Body of pancreas (tissue), 4 donors: ENCODE data around the gene STIM1. TPM values are rescaled to one million over a fixed set of nuclear protein-coding genes. Genes with fewer than 3 reads are reported as not detected.
"Not testable (repeated sequence)": the region's sequence is repeated elsewhere in the genome, so short reads cannot be mapped to it uniquely, and the experiment has no call there.

Experiments used
- ATAC-seq: fragments of 150-250 bp; one replicate; pipeline ENCODE4 v1.9.1; 2016
- DNase-seq, 4 donors: peaks; one replicate each; pipeline ENCODE4 v3.0.0-alpha.2; 2019
- H3K27ac ChIP-seq, 4 donors: fragments of 200-600 bp; sonication (generic); 1 replicate in 3 of 4; 2 replicates in 1 of 4; pipeline versions ENCODE4 v1.5.1 to v1.6.1; 2016 to 2019; ENCODE audit warnings: mild to moderate bottlenecking in 1 of 4, mixed read lengths in 1 of 4, moderate library complexity in 1 of 4
- H3K27me3 ChIP-seq, 2 donors: fragments of 200-600 bp; sonication (generic); one replicate each; pipeline ENCODE4 v1.6.0; 2016; ENCODE audit warnings: mild to moderate bottlenecking in 1 of 2
- H3K36me3 ChIP-seq, 2 donors: fragments of 200-600 bp; sonication (generic); replicated peaks in 1 of 2; 2 replicates each; pipeline ENCODE4 v1.5.1; 2016; ENCODE audit warnings: low read depth in 2 of 2; ENCODE audit not compliant: insufficient read depth in 1 of 2
- H3K4me1 ChIP-seq: fragments of 200-600 bp; sonication (generic); one replicate; pipeline ENCODE4 v1.6.0; 2016
- H3K4me3 ChIP-seq, 2 donors: fragments of 200-600 bp; sonication (generic); 1 replicate in 1 of 2; 2 replicates in 1 of 2; pipeline ENCODE4 v1.5.1; 2016 to 2019
- H3K9me3 ChIP-seq, 3 donors: fragments of 200-600 bp; sonication (generic); 1 replicate in 2 of 3; 2 replicates in 1 of 3; pipeline ENCODE4 v1.5.1; 2016
- POLR2A ChIP-seq, 3 donors: fragments of 450-650 bp; IDR thresholded peaks; one replicate each; pipeline ENCODE4 v1.6.1; 2016; ENCODE audit warnings: antibody characterized with exemption in 3 of 3, mild to moderate bottlenecking in 2 of 3
- WGBS, 2 donors: methylation state at CpG; one replicate each; pipeline ENCODE4 v1.1.5; 2017; 5-methylcytosine and 5-hydroxymethylcytosine counted together
- intact Hi-C: fragments of 100-400 bp; cut with DNase I; formaldehyde crosslinking; loops from one replicate; pipeline ENCODE4 v1.15.1; 2023
- total RNA-seq, 2 donors: library from RNA; depleted of rRNA; stranded (reverse); fragments of >200 nt; gene quantifications; one replicate each; pipeline ENCODE4 v1.1.0, GENCODE V29; 2016
- TF ChIP-seq, protein P1 (sequence below), 7 experiments: fragments of 450-650 bp in 4 of 7; fragments of 200-600 bp in 3 of 7; sonication (generic) in 3 of 7; IDR thresholded peaks; one replicate each; pipeline ENCODE4 v1.5.1; 2016 to 2019; ENCODE audit warnings: antibody characterized with exemption in 7 of 7

The STIM1 gene
- total RNA-seq, 2 donors from 2014 or later = 20.4 to 24.6 TPM

DNA sequence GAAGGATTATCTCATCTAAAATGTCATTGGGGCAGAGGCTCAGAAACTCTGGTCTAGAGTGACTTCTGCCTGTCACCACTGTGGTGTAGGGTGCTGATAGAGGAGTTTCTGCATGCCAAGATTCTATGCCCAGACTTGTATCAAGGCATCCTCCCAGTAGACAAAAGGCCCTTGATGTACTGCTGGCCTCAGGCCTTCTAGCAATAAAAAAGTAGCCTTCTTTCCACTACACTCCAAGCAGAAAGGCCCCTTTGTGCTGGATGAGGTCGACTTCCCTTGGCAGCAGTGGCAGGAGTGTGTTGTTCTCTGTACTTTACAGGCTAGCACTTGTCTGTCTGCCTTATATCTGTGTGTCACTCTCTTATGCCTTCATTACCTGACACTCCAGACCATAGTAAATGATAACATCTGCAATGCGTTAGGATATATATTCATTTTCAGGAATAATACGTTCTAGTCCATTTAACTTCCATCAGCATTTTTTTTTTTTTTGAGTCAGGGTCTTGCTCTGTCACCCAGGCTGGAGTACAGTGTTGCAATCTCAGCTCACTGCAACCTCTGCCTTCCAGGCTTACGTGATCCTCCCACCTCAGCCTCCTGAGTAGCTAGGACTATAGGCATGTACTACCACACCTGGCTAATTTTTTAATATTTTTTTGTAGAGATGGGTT is 189.6 kb downstream of the STIM1 start:
- intact Hi-C loops = no loop called here
- H3K36me3 ChIP-seq = no peaks in the 10 kb centered on the region
- H3K9me3 ChIP-seq = no peaks in the 10 kb centered on the region
- 44 to 47% methylated on average over 4 of the region's 4 CpGs for WGBS, 2 donors
- H3K27me3 ChIP-seq = no peaks in the 10 kb centered on the region
- no peak overlapping the region for H3K27ac ChIP-seq
- peaks cover 8% of the 10 kb centered on the region for H3K4me1 ChIP-seq
- no peak for TF ChIP-seq POLR2A (IDR thresholded peaks at IDR 0.05)
- TF ChIP-seq, protein P1, sequence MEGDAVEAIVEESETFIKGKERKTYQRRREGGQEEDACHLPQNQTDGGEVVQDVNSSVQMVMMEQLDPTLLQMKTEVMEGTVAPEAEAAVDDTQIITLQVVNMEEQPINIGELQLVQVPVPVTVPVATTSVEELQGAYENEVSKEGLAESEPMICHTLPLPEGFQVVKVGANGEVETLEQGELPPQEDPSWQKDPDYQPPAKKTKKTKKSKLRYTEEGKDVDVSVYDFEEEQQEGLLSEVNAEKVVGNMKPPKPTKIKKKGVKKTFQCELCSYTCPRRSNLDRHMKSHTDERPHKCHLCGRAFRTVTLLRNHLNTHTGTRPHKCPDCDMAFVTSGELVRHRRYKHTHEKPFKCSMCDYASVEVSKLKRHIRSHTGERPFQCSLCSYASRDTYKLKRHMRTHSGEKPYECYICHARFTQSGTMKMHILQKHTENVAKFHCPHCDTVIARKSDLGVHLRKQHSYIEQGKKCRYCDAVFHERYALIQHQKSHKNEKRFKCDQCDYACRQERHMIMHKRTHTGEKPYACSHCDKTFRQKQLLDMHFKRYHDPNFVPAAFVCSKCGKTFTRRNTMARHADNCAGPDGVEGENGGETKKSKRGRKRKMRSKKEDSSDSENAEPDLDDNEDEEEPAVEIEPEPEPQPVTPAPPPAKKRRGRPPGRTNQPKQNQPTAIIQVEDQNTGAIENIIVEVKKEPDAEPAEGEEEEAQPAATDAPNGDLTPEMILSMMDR (IDR thresholded peaks at IDR 0.05) = no peak
- H3K4me3 ChIP-seq = no peak overlapping the region
- ATAC-seq = no peak
- no peak for DNase-seq

DNA sequence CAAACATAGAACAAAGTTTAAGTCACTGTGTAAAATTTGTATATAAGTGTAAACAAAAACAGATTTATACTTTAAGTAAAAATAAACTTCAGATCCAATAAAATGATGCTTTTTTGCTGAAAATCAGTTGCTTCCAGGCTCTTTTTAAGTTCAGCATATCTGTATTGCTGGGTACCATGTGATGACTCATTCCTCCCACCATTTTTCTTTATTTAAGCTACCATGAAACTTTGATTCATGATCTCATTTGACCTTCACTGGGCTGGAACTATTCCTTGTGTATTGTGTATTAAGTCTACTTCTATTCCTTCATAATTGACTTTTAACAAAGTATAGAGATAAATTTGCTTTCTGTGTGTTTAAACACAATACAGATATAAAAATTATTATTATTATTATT is 192.9 kb downstream of the STIM1 start:
- Histone ChIP-seq H3K27me3 (no peaks in the 10 kb centered on the region), H3K9me3 (no peaks in the 10 kb centered on the region), H3K4me1 (no peaks in the 10 kb centered on the region), H3K4me3 (no peak overlapping the region), H3K36me3 (no peaks in the 10 kb centered on the region), H3K27ac (no peak overlapping the region)
- no peak for DNase-seq
- no peak for ATAC-seq
- intact Hi-C loops = no loop called here
- TF ChIP-seq POLR2A (IDR thresholded peaks at IDR 0.05) = no peak
- TF ChIP-seq, protein P1 (IDR thresholded peaks at IDR 0.05) = no peak

DNA sequence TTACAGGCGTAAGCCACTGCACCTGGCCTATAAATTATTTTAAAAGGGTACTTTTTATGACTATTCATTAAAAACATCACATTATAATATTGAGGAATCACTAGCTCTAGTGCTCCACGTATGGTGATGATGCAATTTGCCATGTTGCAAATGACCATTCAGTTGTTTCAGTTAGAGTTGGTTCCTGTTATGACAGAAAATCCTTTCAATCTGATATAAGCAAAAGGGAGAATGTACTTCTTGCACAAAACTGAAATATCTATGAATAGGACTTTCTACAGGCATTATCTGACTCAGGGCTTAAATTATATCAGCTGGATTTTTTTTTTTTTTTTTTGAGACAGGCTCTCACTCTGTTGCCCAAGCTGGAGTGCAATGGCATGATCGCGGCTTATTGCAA is 193.5 kb downstream of the STIM1 start:
- ATAC-seq (no peak), DNase-seq (peak in 1 of 4 donors; percentile 21)
- H3K36me3 ChIP-seq = no peaks in the 10 kb centered on the region
- H3K9me3 ChIP-seq = no peaks in the 10 kb centered on the region
- no peak overlapping the region for H3K4me3 ChIP-seq
- WGBS, 2 donors = 76 to 95% methylated on average over 4 of the region's 4 CpGs
- TF ChIP-seq, protein P1 (IDR thresholded peaks at IDR 0.05) = no peak
- no peak for TF ChIP-seq POLR2A (IDR thresholded peaks at IDR 0.05)
- intact Hi-C loops = no loop called here
- no peaks in the 10 kb centered on the region for H3K27me3 ChIP-seq
- H3K4me1 ChIP-seq = no peaks in the 10 kb centered on the region
- no peak overlapping the region for H3K27ac ChIP-seq

DNA sequence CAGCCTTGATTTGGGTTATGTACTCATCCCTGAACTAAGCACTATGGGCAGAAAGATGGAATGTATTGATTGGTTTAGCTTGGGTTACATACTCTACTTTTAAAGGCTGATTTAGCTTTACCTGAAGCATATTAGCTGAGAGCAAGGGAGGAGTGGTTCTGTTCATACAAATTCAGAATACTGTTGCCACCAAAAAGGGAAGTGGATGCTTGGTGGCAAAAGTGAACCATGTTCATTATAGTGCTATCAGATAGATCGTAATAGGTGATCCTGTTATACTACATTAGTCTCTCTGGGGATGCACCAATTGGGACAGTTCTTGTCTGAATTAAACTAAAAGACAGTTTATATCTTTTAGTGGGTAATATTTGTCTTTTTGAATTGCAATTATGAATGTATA is 194.7 kb downstream of the STIM1 start:
- Histone ChIP-seq H3K4me1 (no peaks in the 10 kb centered on the region), H3K27ac (no peak overlapping the region), H3K27me3 (no peaks in the 10 kb centered on the region), H3K9me3 (no peaks in the 10 kb centered on the region), H3K4me3 (no peak overlapping the region), H3K36me3 (no peaks in the 10 kb centered on the region)
- no peak for ATAC-seq
- TF ChIP-seq, protein P1 (IDR thresholded peaks at IDR 0.05) = no peak
- no peak for TF ChIP-seq POLR2A (IDR thresholded peaks at IDR 0.05)
- DNase-seq = no peak
- intact Hi-C loops = no loop called here
- WGBS, 2 donors = 89 to 95% methylated on average over 1 of the region's 1 CpG

DNA sequence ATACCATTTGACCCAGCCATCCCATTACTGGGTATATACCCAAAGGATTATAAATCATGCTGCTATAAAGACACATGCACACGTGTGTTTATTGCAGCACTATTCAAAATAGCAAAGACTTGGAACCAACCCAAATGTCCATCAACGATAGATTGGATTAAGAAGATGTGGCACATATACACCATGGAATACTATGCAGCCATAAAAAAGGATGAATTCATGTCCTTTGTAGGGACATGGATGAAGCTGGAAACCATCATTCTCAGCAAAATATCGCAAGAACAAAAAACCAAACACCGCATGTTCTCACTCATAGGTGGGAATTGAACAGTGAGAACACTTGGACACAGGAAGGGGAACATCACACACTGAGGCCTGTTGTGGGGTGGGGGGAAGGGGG is 197.7 kb downstream of the STIM1 start:
- H3K27me3 ChIP-seq, H3K9me3 ChIP-seq, H3K27ac ChIP-seq, H3K4me3 ChIP-seq, H3K4me1 ChIP-seq, DNase-seq, H3K36me3 ChIP-seq, ATAC-seq, intact Hi-C loops: not testable (repeated sequence)
- WGBS, 2 donors = 94 to 98% methylated on average over 4 of the region's 4 CpGs
